H9 (cell line): ENCODE measurements around the gene LRP3. TPM values are rescaled to one million over a fixed set of nuclear protein-coding genes. Genes with fewer than 3 reads are reported as not detected.

ENCODE experiments used
- DNase-seq: peaks from one replicate; pipeline ENCODE4 v3.0.0-alpha.2; 2017
- H2AFZ ChIP-seq: one replicate; pipeline ENCODE4 v1.6.1; 2013; ENCODE audit warnings: mild to moderate bottlenecking, low read length, control low read depth, moderate library complexity
- H2AK5ac ChIP-seq: 2 replicates; pipeline ENCODE4 v1.6.1; 2013; ENCODE audit warnings: low read length, control low read depth, mixed read lengths; ENCODE audit not compliant: insufficient read length
- H2BK120ac ChIP-seq: one replicate; pipeline ENCODE4 v1.6.1; 2013; ENCODE audit warnings: low read depth, mild to moderate bottlenecking, low read length, control low read depth, inconsistent platforms; ENCODE audit not compliant: poor library complexity, severe bottlenecking
- H2BK12ac ChIP-seq: 2 replicates; pipeline ENCODE4 v1.6.1; 2013; ENCODE audit warnings: low read length, control low read depth, mixed read lengths, low read depth; ENCODE audit not compliant: insufficient read length
- H2BK15ac ChIP-seq: 2 replicates; pipeline ENCODE4 v1.6.1; 2013; ENCODE audit warnings: low read depth, low read length, control low read depth
- H2BK20ac ChIP-seq: one replicate; pipeline ENCODE4 v1.6.1; 2013; ENCODE audit warnings: low read depth, mild to moderate bottlenecking, low read length, control low read depth, inconsistent platforms; ENCODE audit not compliant: poor library complexity, severe bottlenecking
- H2BK5ac ChIP-seq: 2 replicates; pipeline ENCODE4 v1.6.1; 2013; ENCODE audit warnings: low read length, control low read depth, mixed read lengths; ENCODE audit not compliant: insufficient read length
- H3K14ac ChIP-seq: 2 replicates; pipeline ENCODE4 v1.6.1; 2013; ENCODE audit warnings: low read length, control low read depth; ENCODE audit not compliant: insufficient read depth
- H3K18ac ChIP-seq: 2 replicates; pipeline ENCODE4 v1.6.1; 2013; ENCODE audit warnings: low read depth, mild to moderate bottlenecking, mixed read lengths, low read length, control low read depth; ENCODE audit not compliant: insufficient read length
- H3K23ac ChIP-seq: 2 replicates; pipeline ENCODE4 v1.6.1; 2013; ENCODE audit warnings: low read length, control low read depth, mixed read lengths, low read depth; ENCODE audit not compliant: insufficient read length
- H3K23me2 ChIP-seq: 2 replicates; pipeline ENCODE4 v1.6.1; 2013; ENCODE audit warnings: low read depth, mild to moderate bottlenecking, mixed read lengths, low read length, control low read depth; ENCODE audit not compliant: insufficient read length, poor library complexity, severe bottlenecking
- H3K27ac ChIP-seq: 2 replicates; pipeline ENCODE4 v1.5.1; 2013; ENCODE audit warnings: low read length, control low read depth, mixed read lengths, low read depth; ENCODE audit not compliant: insufficient read length
- H3K27me3 ChIP-seq: 2 replicates; pipeline ENCODE4 v1.6.1; 2013; ENCODE audit warnings: low read length, control low read depth, inconsistent platforms; ENCODE audit not compliant: insufficient read depth
- H3K4ac ChIP-seq: 2 replicates; pipeline ENCODE4 v1.6.1; 2013; ENCODE audit warnings: low read depth, mild to moderate bottlenecking, control low read depth, inconsistent platforms, low read length, moderate library complexity
- H3K4me1 ChIP-seq: 2 replicates; pipeline ENCODE4 v1.6.1; 2013; ENCODE audit warnings: low read length, control low read depth, inconsistent platforms; ENCODE audit not compliant: insufficient read depth
- H3K4me2 ChIP-seq: 2 replicates; pipeline ENCODE4 v1.6.1; 2013; ENCODE audit warnings: low read length, control low read depth, mixed read lengths; ENCODE audit not compliant: insufficient read length, insufficient read depth
- H3K56ac ChIP-seq: 2 replicates; pipeline ENCODE4 v1.6.1; 2013; ENCODE audit warnings: low read depth, mild to moderate bottlenecking, mixed read lengths, low read length, control low read depth; ENCODE audit not compliant: insufficient read length
- H3K79me1 ChIP-seq: 2 replicates; pipeline ENCODE4 v1.6.1; 2013; ENCODE audit warnings: low read depth, mild to moderate bottlenecking, moderate library complexity, low read length, control low read depth, inconsistent platforms; ENCODE audit not compliant: insufficient read depth, poor library complexity, severe bottlenecking
- H3K79me2 ChIP-seq: 2 replicates; pipeline ENCODE4 v1.6.1; 2013; ENCODE audit warnings: low read length, control low read depth, inconsistent platforms; ENCODE audit not compliant: insufficient read depth
- H3K9ac ChIP-seq: 2 replicates; pipeline ENCODE4 v1.6.1; 2013; ENCODE audit warnings: low read length, control low read depth, mixed read lengths; ENCODE audit not compliant: insufficient read length; ENCODE audit errors: extremely low read depth
- H3K9me3 ChIP-seq: one replicate; pipeline ENCODE4 v1.6.1; 2013; ENCODE audit warnings: low read depth, low read length, inconsistent platforms; ENCODE audit not compliant: control insufficient read depth
- H3T11ph ChIP-seq: one replicate; pipeline ENCODE4 v1.6.1; 2013; ENCODE audit warnings: mild to moderate bottlenecking, low read length, control low read depth, inconsistent platforms
- H4K20me1 ChIP-seq: one replicate; pipeline ENCODE4 v1.6.1; 2013; ENCODE audit not compliant: control insufficient read depth, insufficient read length, insufficient read depth
- H4K5ac ChIP-seq: 2 replicates; pipeline ENCODE4 v1.6.1; 2013; ENCODE audit warnings: low read depth, mild to moderate bottlenecking, mixed read lengths, low read length, control low read depth; ENCODE audit not compliant: insufficient read length
- H4K8ac ChIP-seq: replicated peaks from 2 replicates; pipeline ENCODE4 v1.6.1; 2013; ENCODE audit warnings: low read length, control low read depth, mixed read lengths, low read depth; ENCODE audit not compliant: insufficient read length
- H4K91ac ChIP-seq: 2 replicates; pipeline ENCODE4 v1.6.1; 2013; ENCODE audit warnings: low read depth, mild to moderate bottlenecking, moderate library complexity, mixed read lengths, low read length, control low read depth; ENCODE audit not compliant: insufficient read length
- H3K27ac Mint-ChIP-seq, 3 experiments: 2 replicates in 2 of 3; 3 replicates in 1 of 3; pipeline ENCODE4 v1.8.0; 2020 to 2021; ENCODE audit warnings: mixed read lengths in 3 of 3, mild to moderate bottlenecking in 1 of 3, moderate library complexity in 1 of 3
- H3K27me3 Mint-ChIP-seq: 2 replicates; pipeline ENCODE4 v1.8.0; 2021; ENCODE audit warnings: low read depth, mild to moderate bottlenecking, moderate library complexity, mixed read lengths
- H3K36me3 Mint-ChIP-seq, 3 experiments: 2 replicates in 2 of 3; 3 replicates in 1 of 3; pipeline ENCODE4 v1.8.0; 2020 to 2021; ENCODE audit warnings: low read depth in 3 of 3, mixed read lengths in 3 of 3; ENCODE audit not compliant: insufficient read depth in 1 of 3
- H3K4me1 Mint-ChIP-seq, 2 experiments: 2 replicates each; pipeline ENCODE4 v1.8.0; 2020; ENCODE audit warnings: mixed read lengths in 2 of 2
- H3K4me3 Mint-ChIP-seq, 2 experiments: 2 replicates in 1 of 2; 3 replicates in 1 of 2; pipeline ENCODE4 v1.8.0; 2020 to 2021; ENCODE audit warnings: mild to moderate bottlenecking in 2 of 2, mixed read lengths in 2 of 2, moderate library complexity in 1 of 2
- H3K9me3 Mint-ChIP-seq, 2 experiments: 2 replicates in 1 of 2; 3 replicates in 1 of 2; pipeline ENCODE4 v1.8.0; 2020; ENCODE audit warnings: mild to moderate bottlenecking in 2 of 2, mixed read lengths in 2 of 2, moderate library complexity in 1 of 2
- CTCF ChIP-seq: fragments of 200-600 bp; sonication (generic); conservative IDR thresholded peaks from 3 replicates; pipeline ENCODE4 v1.8.0; 2021; ENCODE audit warnings: antibody characterized with exemption, mild to moderate bottlenecking
- WGBS: extraction: QIAGEN DNeasy Blood & Tissue Kit; methylation state at CpG from one replicate; pipeline ENCODE4 v1.1.7; 2013; ENCODE audit warnings: missing lambda C conversion rate, low lambda C conversion rate, mixed read lengths; ENCODE audit not compliant: insufficient read length; ENCODE audit errors: extremely low coverage; 5-methylcytosine and 5-hydroxymethylcytosine counted together
- total RNA-seq: library from RNA; stranded (reverse); gene quantifications from 2 replicates; pipeline ENCODE4 v1.2.1, GENCODE V29; 2021

The LRP3 gene
- total RNA-seq, 1 experiment from 2014 or later: 29.2 TPM

- H3K9me3 ChIP-seq: no peaks in the 10 kb centered on the region
Measured at GRCh38 chr19:33226550-33227241, 32.6 kb downstream of the LRP3 start.

More at GRCh38 chr19:33226550-33227241, 32.6 kb downstream of the LRP3 start:
- Histone ChIP-seq H3K18ac (peak overlapping the region; percentile 40), H3K27me3 (peaks cover 17% of the 10 kb centered on the region; the same call in 1 of the 2 replicates), H3K14ac (peak overlapping the region; percentile 10; the same call in 1 of the 2 replicates), H4K5ac (no peak overlapping the region), H2BK20ac (no peak overlapping the region), H3K4ac (no peak overlapping the region), H3K23ac (no peak overlapping the region), H3K9ac (no peak overlapping the region), H3K4me2 (peak overlapping the region; percentile 71), H3K4me1 (no peaks in the 10 kb centered on the region), H3T11ph (no peak overlapping the region), H3K27ac (no peak overlapping the region), H4K20me1 (no peaks in the 10 kb centered on the region), H3K79me1 (no peaks in the 10 kb centered on the region), H2BK12ac (no peak overlapping the region), H2AFZ (no peak overlapping the region), H3K79me2 (no peaks in the 10 kb centered on the region), H3K56ac (no peak overlapping the region), H3K23me2 (peaks cover 10% of the 10 kb centered on the region), H2BK5ac (no peak overlapping the region), H2BK120ac (no peak overlapping the region), H2BK15ac (no peak overlapping the region; the same call in 1 of the 2 replicates), H4K8ac (no peak overlapping the region), H4K91ac (no peak overlapping the region), H2AK5ac (no peak overlapping the region)
- Mint-ChIP-seq H3K27me3 (peaks cover 69% of the 10 kb centered on the region), H3K4me3 (peak overlapping the region; percentile 69 to 87), H3K9me3 (peaks cover 23 to 24% of the 10 kb centered on the region in 2 experiments), H3K27ac (no peak overlapping the region), H3K36me3 (peaks cover 6 to 17% (median 7%) of the 10 kb centered on the region in 3 experiments; a peak in 5 of 7 replicates), H3K4me1 (peaks cover 8 to 10% of the 10 kb centered on the region in 2 experiments; a peak in 3 of 4 replicates)
- 0 out of 3 replicates have a peak, but pooled peaks have one; percentile 25 for TF ChIP-seq CTCF
- DNase-seq: peak; percentile 95
- WGBS: no CpG with 5 or more reads among the region's 66 CpGs
